Neural crest cell (in vitro differentiated cells): Measurements from ENCODE around the gene FBN2. TPM values are rescaled to one million over a fixed set of nuclear protein-coding genes. Genes with fewer than 3 reads are reported as not detected.
"Not testable (repeated sequence)": the region's sequence is repeated elsewhere in the genome, so short reads cannot be mapped to it uniquely, and the experiment has no call there.

ENCODE experiments used
- DNase-seq: peaks from one replicate; pipeline ENCODE4 v3.0.0; 2021; ENCODE audit warnings: low read depth, mixed read lengths, low spot score
- H3K27ac Mint-ChIP-seq: one replicate; pipeline ENCODE4 v1.8.0; 2021; ENCODE audit warnings: mild to moderate bottlenecking, mixed read lengths; ENCODE audit not compliant: unreplicated experiment
- H3K27me3 Mint-ChIP-seq: 2 replicates; pipeline ENCODE4 v1.8.0; 2021; ENCODE audit warnings: low read depth, mild to moderate bottlenecking, mixed read lengths
- H3K36me3 Mint-ChIP-seq: 2 replicates; pipeline ENCODE4 v1.8.0; 2021; ENCODE audit warnings: low read depth, mild to moderate bottlenecking, mixed read lengths
- H3K4me1 Mint-ChIP-seq: 2 replicates; pipeline ENCODE4 v1.8.0; 2021; ENCODE audit warnings: mixed read lengths
- H3K4me3 Mint-ChIP-seq: one replicate; pipeline ENCODE4 v1.8.0; 2021; ENCODE audit warnings: mild to moderate bottlenecking, mixed read lengths
- H3K9me3 Mint-ChIP-seq: 2 replicates; pipeline ENCODE4 v1.8.0; 2021; ENCODE audit warnings: mixed read lengths
- CTCF ChIP-seq: fragments of 200-600 bp; sonication (generic); conservative IDR thresholded peaks from 2 replicates; pipeline ENCODE4 v1.5.0; 2021; ENCODE audit warnings: antibody characterized with exemption, mild to moderate bottlenecking
- total RNA-seq: library from RNA; stranded (reverse); gene quantifications from 2 replicates; pipeline ENCODE4 v1.2.1, GENCODE V29; 2021

The FBN2 gene
- total RNA-seq, 1 donor from 2014 or later = 58.3 TPM

- Mint-ChIP-seq H3K27ac (no peak overlapping the region), H3K4me3 (no peak overlapping the region), H3K9me3 (peaks cover 8% of the 10 kb centered on the region), H3K36me3 (peaks cover 29% of the 10 kb centered on the region), H3K27me3 (no peaks in the 10 kb centered on the region), H3K4me1 (peaks cover 3% of the 10 kb centered on the region)
- no peak for DNase-seq
- TF ChIP-seq CTCF = no peak
Observed at GRCh38 chr5:128453121-128453520, 84.9 kb downstream of the FBN2 start.

- DNase-seq, H3K27ac Mint-ChIP-seq, H3K9me3 Mint-ChIP-seq, H3K4me3 Mint-ChIP-seq, H3K27me3 Mint-ChIP-seq: not testable (repeated sequence)
- Mint-ChIP-seq H3K4me1 (peaks cover 16% of the 10 kb centered on the region), H3K36me3 (peaks cover 26% of the 10 kb centered on the region)
Observed at GRCh38 chr5:128447224-128447623, 90.8 kb downstream of the FBN2 start.

GRCh38 chr5:128441941-128442350 lies 96.1 kb downstream of the FBN2 start:
- no peak overlapping the region for H3K4me3 Mint-ChIP-seq
- peaks cover 5% of the 10 kb centered on the region for H3K36me3 Mint-ChIP-seq
- DNase-seq = no peak
- no peak overlapping the region for H3K27ac Mint-ChIP-seq
- peaks cover 19% of the 10 kb centered on the region for H3K4me1 Mint-ChIP-seq
- no peak for TF ChIP-seq CTCF
- H3K9me3 Mint-ChIP-seq = no peaks in the 10 kb centered on the region
- no peaks in the 10 kb centered on the region for H3K27me3 Mint-ChIP-seq

GRCh38 chr5:128441165-128441564 lies 96.9 kb downstream of the FBN2 start:
- no peak for DNase-seq
- H3K4me3 Mint-ChIP-seq = no peak overlapping the region
- no peaks in the 10 kb centered on the region for H3K27me3 Mint-ChIP-seq
- no peak for TF ChIP-seq CTCF
- peaks cover 19% of the 10 kb centered on the region for H3K4me1 Mint-ChIP-seq
- H3K9me3 Mint-ChIP-seq = no peaks in the 10 kb centered on the region
- peaks cover 3% of the 10 kb centered on the region for H3K36me3 Mint-ChIP-seq
- no peak overlapping the region for H3K27ac Mint-ChIP-seq

- H3K36me3 Mint-ChIP-seq = no peaks in the 10 kb centered on the region
- H3K4me1 Mint-ChIP-seq = no peaks in the 10 kb centered on the region
- no peak for DNase-seq
- no peak overlapping the region for H3K27ac Mint-ChIP-seq
- H3K9me3 Mint-ChIP-seq = no peaks in the 10 kb centered on the region
- H3K4me3 Mint-ChIP-seq = no peak overlapping the region
- no peaks in the 10 kb centered on the region for H3K27me3 Mint-ChIP-seq
- TF ChIP-seq CTCF = no peak
Observed at GRCh38 chr5:128436749-128437188, 101.3 kb downstream of the FBN2 start.

- no peak overlapping the region for H3K27ac Mint-ChIP-seq
- H3K4me1 Mint-ChIP-seq = no peaks in the 10 kb centered on the region
- no peak overlapping the region for H3K4me3 Mint-ChIP-seq
- TF ChIP-seq CTCF = no peak
- H3K27me3 Mint-ChIP-seq = no peaks in the 10 kb centered on the region
- DNase-seq = no peak
- no peaks in the 10 kb centered on the region for H3K36me3 Mint-ChIP-seq
- H3K9me3 Mint-ChIP-seq = no peaks in the 10 kb centered on the region
Observed at GRCh38 chr5:128435861-128436260, 102.2 kb downstream of the FBN2 start.
